ENCODE data around the gene CEP95.
"Not testable (repeated sequence)": the region's sequence is repeated elsewhere in the genome, so short reads cannot be mapped to it uniquely, and the experiment has no call there.

The CEP95 gene

GRCh38 chr17:64573214-64573613 lies 66.4 kb downstream of the CEP95 start:
- Histone ChIP-seq H3K9ac (ENCODE audit: low read depth, low read length) (no peak overlapping the region), H3K27ac (ENCODE audit: low read depth, low read length) (no peak overlapping the region), H3K9me3 (ENCODE audit: control insufficient read depth, insufficient read depth, low read length) (no peaks in the 10 kb centered on the region), H3K4me1 (ENCODE audit: control insufficient read depth, insufficient read depth, low read length) (no peaks in the 10 kb centered on the region), H3K27me3 (ENCODE audit: control insufficient read depth, insufficient read depth, low read length) (no peaks in the 10 kb centered on the region), H3K4me3 (ENCODE audit: low read depth, low read length) (no peak overlapping the region), H3K36me3 (ENCODE audit: control insufficient read depth, insufficient read depth, low read length) (peaks cover 22% of the 10 kb centered on the region; the same call in 1 of the 2 replicates)

GRCh38 chr17:64574646-64575045 lies 67.9 kb downstream of the CEP95 start:
- Histone ChIP-seq H3K36me3 (ENCODE audit: control insufficient read depth, insufficient read depth, low read length) (peaks cover 30% of the 10 kb centered on the region), H3K9me3 (ENCODE audit: control insufficient read depth, insufficient read depth, low read length) (no peaks in the 10 kb centered on the region), H3K9ac (ENCODE audit: low read depth, low read length) (no peak overlapping the region), H3K4me3 (ENCODE audit: low read depth, low read length) (no peak overlapping the region), H3K27me3 (ENCODE audit: control insufficient read depth, insufficient read depth, low read length) (no peaks in the 10 kb centered on the region), H3K27ac (ENCODE audit: low read depth, low read length) (no peak overlapping the region), H3K4me1 (ENCODE audit: control insufficient read depth, insufficient read depth, low read length) (no peaks in the 10 kb centered on the region)

GRCh38 chr17:64575431-64575830 lies 68.7 kb downstream of the CEP95 start:
- H3K27ac ChIP-seq (ENCODE audit: low read depth, low read length), result no peak overlapping the region
- peaks cover 35% of the 10 kb centered on the region for H3K36me3 ChIP-seq (ENCODE audit: control insufficient read depth, insufficient read depth, low read length)
- no peaks in the 10 kb centered on the region for H3K4me1 ChIP-seq (ENCODE audit: control insufficient read depth, insufficient read depth, low read length)
- H3K4me3 ChIP-seq (ENCODE audit: low read depth, low read length), result no peak overlapping the region
- no peaks in the 10 kb centered on the region for H3K9me3 ChIP-seq (ENCODE audit: control insufficient read depth, insufficient read depth, low read length)
- H3K27me3 ChIP-seq (ENCODE audit: control insufficient read depth, insufficient read depth, low read length), result no peaks in the 10 kb centered on the region
- no peak overlapping the region for H3K9ac ChIP-seq (ENCODE audit: low read depth, low read length)

- not testable (repeated sequence) for H3K27me3 ChIP-seq (ENCODE audit: control insufficient read depth, insufficient read depth, low read length); H3K4me1 ChIP-seq (ENCODE audit: control insufficient read depth, insufficient read depth, low read length); H3K27ac ChIP-seq (ENCODE audit: low read depth, low read length); H3K4me3 ChIP-seq (ENCODE audit: low read depth, low read length); H3K9ac ChIP-seq (ENCODE audit: low read depth, low read length); H3K9me3 ChIP-seq (ENCODE audit: control insufficient read depth, insufficient read depth, low read length)
- H3K36me3 ChIP-seq (ENCODE audit: control insufficient read depth, insufficient read depth, low read length), result peaks cover 28% of the 10 kb centered on the region
Observed at GRCh38 chr17:64577025-64577424, 70.2 kb downstream of the CEP95 start.

- Histone ChIP-seq H3K9ac (ENCODE audit: low read depth, low read length) (no peak overlapping the region), H3K27ac (ENCODE audit: low read depth, low read length) (no peak overlapping the region), H3K4me3 (ENCODE audit: low read depth, low read length) (no peak overlapping the region), H3K27me3 (ENCODE audit: control insufficient read depth, insufficient read depth, low read length) (no peaks in the 10 kb centered on the region), H3K4me1 (ENCODE audit: control insufficient read depth, insufficient read depth, low read length) (0 out of 2 replicates have a peak, but pooled peaks cover 5% of the 10 kb centered on the region), H3K9me3 (ENCODE audit: control insufficient read depth, insufficient read depth, low read length) (no peaks in the 10 kb centered on the region), H3K36me3 (ENCODE audit: control insufficient read depth, insufficient read depth, low read length) (peaks cover 38% of the 10 kb centered on the region)
Observed at GRCh38 chr17:64579917-64580316, 73.1 kb downstream of the CEP95 start.

GRCh38 chr17:64580384-64581315 lies 73.9 kb downstream of the CEP95 start:
- H3K4me1 ChIP-seq (ENCODE audit: control insufficient read depth, insufficient read depth, low read length), result 0 out of 2 replicates have a peak, but pooled peaks cover 5% of the 10 kb centered on the region
- H3K9me3 ChIP-seq (ENCODE audit: control insufficient read depth, insufficient read depth, low read length), result no peaks in the 10 kb centered on the region
- no peak overlapping the region for H3K9ac ChIP-seq (ENCODE audit: low read depth, low read length)
- H3K4me3 ChIP-seq (ENCODE audit: low read depth, low read length), result no peak overlapping the region
- H3K27ac ChIP-seq (ENCODE audit: low read depth, low read length), result no peak overlapping the region
- peaks cover 38% of the 10 kb centered on the region for H3K36me3 ChIP-seq (ENCODE audit: control insufficient read depth, insufficient read depth, low read length)
- H3K27me3 ChIP-seq (ENCODE audit: control insufficient read depth, insufficient read depth, low read length), result no peaks in the 10 kb centered on the region

- Histone ChIP-seq H3K9me3 (ENCODE audit: control insufficient read depth, insufficient read depth, low read length) (no peaks in the 10 kb centered on the region), H3K4me1 (ENCODE audit: control insufficient read depth, insufficient read depth, low read length) (peaks cover 12% of the 10 kb centered on the region; the same call in 1 of the 2 replicates), H3K9ac (ENCODE audit: low read depth, low read length) (no peak overlapping the region), H3K27me3 (ENCODE audit: control insufficient read depth, insufficient read depth, low read length) (no peaks in the 10 kb centered on the region), H3K36me3 (ENCODE audit: control insufficient read depth, insufficient read depth, low read length) (peaks cover 38% of the 10 kb centered on the region), H3K4me3 (ENCODE audit: low read depth, low read length) (no peak overlapping the region), H3K27ac (ENCODE audit: low read depth, low read length) (no peak overlapping the region)
Observed at GRCh38 chr17:64583038-64583437, 76.3 kb downstream of the CEP95 start.

GRCh38 chr17:64585146-64585545 lies 78.4 kb downstream of the CEP95 start:
- Histone ChIP-seq H3K4me3 (ENCODE audit: low read depth, low read length) (no peak overlapping the region), H3K9me3 (ENCODE audit: control insufficient read depth, insufficient read depth, low read length) (no peaks in the 10 kb centered on the region), H3K9ac (ENCODE audit: low read depth, low read length) (no peak overlapping the region), H3K4me1 (ENCODE audit: control insufficient read depth, insufficient read depth, low read length) (peaks cover 13% of the 10 kb centered on the region; the same call in 1 of the 2 replicates), H3K27ac (ENCODE audit: low read depth, low read length) (no peak overlapping the region), H3K27me3 (ENCODE audit: control insufficient read depth, insufficient read depth, low read length) (no peaks in the 10 kb centered on the region), H3K36me3 (ENCODE audit: control insufficient read depth, insufficient read depth, low read length) (peaks cover 22% of the 10 kb centered on the region)

All from HUES48 (cell line).